A549 (cell line): Measurements from ENCODE around the gene AGR3.

Source experiments
- CEBPB ChIP-seq, 2 experiments: fragments of >200 bp in 1 of 2; sonication (Bioruptor Twin) in 1 of 2; formaldehyde crosslinking in 1 of 2; IDR thresholded peaks; 2 replicates each; pipeline ENCODE4 v1.6.1; 2012 to 2016
- CHD2 ChIP-seq: fragments of 150-350 bp; IDR thresholded peaks from 2 replicates; pipeline ENCODE4 v1.6.1; 2014; ENCODE audit warnings: low read length; ENCODE audit not compliant: partially characterized antibody
- EP300 ChIP-seq, 2 experiments: fragments of >200 bp; sonication (Bioruptor Twin); formaldehyde crosslinking; IDR thresholded peaks; 2 replicates in 1 of 2; 3 replicates in 1 of 2; pipeline ENCODE4 v1.6.1; 2016 to 2017
- ESRRA ChIP-seq: fragments of 150-350 bp; IDR thresholded peaks from 2 replicates; pipeline ENCODE4 v1.6.1; 2014; ENCODE audit warnings: mild to moderate bottlenecking, low read length, borderline replicate concordance
- HDAC2 ChIP-seq: fragments of 200-600 bp; sonication (generic); IDR thresholded peaks from 2 replicates; pipeline ENCODE4 v1.6.1; 2016
- MAX ChIP-seq: IDR thresholded peaks from 2 replicates; pipeline ENCODE4 v1.6.1; 2012
- MAZ ChIP-seq: fragments of 150-350 bp; IDR thresholded peaks from 2 replicates; pipeline ENCODE4 v1.6.1; 2014; ENCODE audit warnings: antibody characterized with exemption, low read depth, low read length, borderline replicate concordance
- PBX3 ChIP-seq: IDR thresholded peaks from 2 replicates; pipeline ENCODE4 v1.6.1; 2012
- POLR2A ChIP-seq: IDR thresholded peaks from 2 replicates; pipeline ENCODE4 v1.6.1; 2012; ENCODE audit warnings: mild to moderate bottlenecking, low read length
- TF ChIP-seq, protein P1 (sequence below): fragments of 200-600 bp; sonication (generic); IDR thresholded peaks from 2 replicates; pipeline ENCODE4 v1.6.1; 2016; ENCODE audit warnings: antibody characterized with exemption, mild to moderate bottlenecking, moderate library complexity
- TF ChIP-seq, protein P2 (sequence below): fragments of >200 bp; sonication (Bioruptor Twin); formaldehyde crosslinking; IDR thresholded peaks from 3 replicates; pipeline ENCODE4 v1.5.1; 2016

- TF ChIP-seq EP300 (IDR thresholded peaks at IDR 0.05): no peak
- TF ChIP-seq, protein P1, sequence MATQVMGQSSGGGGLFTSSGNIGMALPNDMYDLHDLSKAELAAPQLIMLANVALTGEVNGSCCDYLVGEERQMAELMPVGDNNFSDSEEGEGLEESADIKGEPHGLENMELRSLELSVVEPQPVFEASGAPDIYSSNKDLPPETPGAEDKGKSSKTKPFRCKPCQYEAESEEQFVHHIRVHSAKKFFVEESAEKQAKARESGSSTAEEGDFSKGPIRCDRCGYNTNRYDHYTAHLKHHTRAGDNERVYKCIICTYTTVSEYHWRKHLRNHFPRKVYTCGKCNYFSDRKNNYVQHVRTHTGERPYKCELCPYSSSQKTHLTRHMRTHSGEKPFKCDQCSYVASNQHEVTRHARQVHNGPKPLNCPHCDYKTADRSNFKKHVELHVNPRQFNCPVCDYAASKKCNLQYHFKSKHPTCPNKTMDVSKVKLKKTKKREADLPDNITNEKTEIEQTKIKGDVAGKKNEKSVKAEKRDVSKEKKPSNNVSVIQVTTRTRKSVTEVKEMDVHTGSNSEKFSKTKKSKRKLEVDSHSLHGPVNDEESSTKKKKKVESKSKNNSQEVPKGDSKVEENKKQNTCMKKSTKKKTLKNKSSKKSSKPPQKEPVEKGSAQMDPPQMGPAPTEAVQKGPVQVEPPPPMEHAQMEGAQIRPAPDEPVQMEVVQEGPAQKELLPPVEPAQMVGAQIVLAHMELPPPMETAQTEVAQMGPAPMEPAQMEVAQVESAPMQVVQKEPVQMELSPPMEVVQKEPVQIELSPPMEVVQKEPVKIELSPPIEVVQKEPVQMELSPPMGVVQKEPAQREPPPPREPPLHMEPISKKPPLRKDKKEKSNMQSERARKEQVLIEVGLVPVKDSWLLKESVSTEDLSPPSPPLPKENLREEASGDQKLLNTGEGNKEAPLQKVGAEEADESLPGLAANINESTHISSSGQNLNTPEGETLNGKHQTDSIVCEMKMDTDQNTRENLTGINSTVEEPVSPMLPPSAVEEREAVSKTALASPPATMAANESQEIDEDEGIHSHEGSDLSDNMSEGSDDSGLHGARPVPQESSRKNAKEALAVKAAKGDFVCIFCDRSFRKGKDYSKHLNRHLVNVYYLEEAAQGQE: no peak
- TF ChIP-seq, protein P2, sequence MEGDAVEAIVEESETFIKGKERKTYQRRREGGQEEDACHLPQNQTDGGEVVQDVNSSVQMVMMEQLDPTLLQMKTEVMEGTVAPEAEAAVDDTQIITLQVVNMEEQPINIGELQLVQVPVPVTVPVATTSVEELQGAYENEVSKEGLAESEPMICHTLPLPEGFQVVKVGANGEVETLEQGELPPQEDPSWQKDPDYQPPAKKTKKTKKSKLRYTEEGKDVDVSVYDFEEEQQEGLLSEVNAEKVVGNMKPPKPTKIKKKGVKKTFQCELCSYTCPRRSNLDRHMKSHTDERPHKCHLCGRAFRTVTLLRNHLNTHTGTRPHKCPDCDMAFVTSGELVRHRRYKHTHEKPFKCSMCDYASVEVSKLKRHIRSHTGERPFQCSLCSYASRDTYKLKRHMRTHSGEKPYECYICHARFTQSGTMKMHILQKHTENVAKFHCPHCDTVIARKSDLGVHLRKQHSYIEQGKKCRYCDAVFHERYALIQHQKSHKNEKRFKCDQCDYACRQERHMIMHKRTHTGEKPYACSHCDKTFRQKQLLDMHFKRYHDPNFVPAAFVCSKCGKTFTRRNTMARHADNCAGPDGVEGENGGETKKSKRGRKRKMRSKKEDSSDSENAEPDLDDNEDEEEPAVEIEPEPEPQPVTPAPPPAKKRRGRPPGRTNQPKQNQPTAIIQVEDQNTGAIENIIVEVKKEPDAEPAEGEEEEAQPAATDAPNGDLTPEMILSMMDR: no peak
- no peak for TF ChIP-seq HDAC2
- no peak for TF ChIP-seq PBX3
- no peak for TF ChIP-seq CHD2
- no peak for TF ChIP-seq CEBPB (IDR thresholded peaks at IDR 0.05)
- no peak for TF ChIP-seq MAZ
- no peak for TF ChIP-seq MAX
- TF ChIP-seq ESRRA: no peak
- TF ChIP-seq POLR2A: no peak
These were observed 42.9 kb downstream of the AGR3 start for GRCh38 chr7:16838891-16839290.
